Kasumi-1 (cell line): ENCODE data around the gene LRRK1.

ENCODE experiments used
- DNase-seq, 2 experiments: peaks; one replicate each; lab custom pipeline; 2025; lab: John Stamatoyannopoulos, UW

LRRK1 gene

DNA sequence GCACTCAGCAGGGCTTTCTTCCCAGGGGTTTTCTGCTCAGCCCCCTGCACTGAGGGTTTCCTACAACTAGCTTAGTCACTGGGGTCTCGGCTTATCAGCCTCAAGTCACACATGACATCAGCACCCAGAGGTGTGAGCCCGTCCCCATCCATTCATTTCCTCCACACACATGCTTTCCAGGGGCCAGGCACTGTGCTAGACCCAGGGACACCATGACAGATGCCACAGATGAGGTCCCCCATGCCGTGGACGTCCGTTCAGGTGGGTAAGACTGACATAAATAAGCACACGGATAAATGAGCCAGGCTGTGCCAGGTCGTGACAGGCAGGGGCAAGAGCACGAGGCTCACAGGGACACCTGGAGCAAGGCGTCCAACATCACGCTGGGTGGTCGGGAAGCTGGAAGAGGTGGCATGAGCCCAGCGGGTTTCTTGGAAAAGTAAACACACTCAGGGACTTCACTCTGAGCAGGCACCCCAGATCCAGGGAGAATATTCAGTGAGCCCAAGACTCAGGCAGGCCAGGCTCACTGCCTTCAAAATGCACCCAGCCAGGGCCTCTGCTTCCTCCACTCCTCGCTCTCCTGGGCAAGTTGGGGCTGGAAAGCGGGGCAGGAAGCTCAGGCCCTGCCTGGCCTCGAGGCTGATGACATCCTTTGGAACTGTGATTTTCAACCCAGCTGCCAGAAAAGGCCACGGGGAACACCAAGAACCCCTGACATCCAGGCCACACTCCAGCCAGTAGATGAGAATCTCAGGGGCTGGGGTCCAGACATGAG lies 193.4 kb downstream of the LRRK1 start:
- no peak for DNase-seq

DNA sequence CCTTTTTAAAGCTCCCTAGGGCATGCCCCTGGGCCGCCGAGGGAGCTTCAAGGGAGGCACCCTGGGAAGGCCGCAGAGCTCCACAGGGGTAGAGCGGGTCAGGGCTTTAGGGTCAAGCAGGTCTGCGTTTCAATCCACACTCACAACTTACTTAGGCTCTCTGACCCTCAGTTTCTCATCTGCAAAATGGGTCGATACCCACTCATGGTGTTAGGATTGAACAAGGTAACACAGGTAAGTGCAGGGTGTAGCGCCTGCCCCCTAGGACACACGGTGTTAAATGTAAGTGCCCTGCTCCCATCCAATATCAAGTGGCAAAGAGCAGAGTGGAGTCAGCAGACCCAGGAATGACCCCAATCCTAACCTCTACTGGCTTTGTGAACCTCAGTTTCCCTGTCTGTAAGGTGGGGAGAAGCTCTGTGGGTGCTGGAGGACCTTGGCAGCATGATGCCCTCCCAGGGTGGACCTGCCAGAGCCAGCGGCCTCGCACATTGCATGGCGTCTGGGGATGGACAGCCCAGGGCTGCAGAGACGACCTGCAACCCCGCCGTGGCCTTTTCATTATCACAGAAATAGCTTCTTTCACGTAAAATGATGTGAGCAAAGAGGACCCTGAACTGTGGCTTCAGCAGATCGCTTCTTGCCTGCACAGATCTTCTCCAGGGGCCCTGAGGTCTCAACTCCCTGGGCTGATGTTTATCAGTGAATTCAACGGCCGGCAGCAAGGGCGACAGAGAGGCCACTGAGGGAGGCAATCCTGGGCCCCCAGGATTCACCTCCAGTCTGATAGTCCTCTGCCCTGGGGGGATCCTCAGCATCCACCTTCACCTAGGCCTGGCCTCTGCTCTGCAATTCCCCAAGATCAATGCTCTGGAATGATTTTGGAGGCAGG lies 194.2 kb downstream of the LRRK1 start:
- no peak for DNase-seq

DNA sequence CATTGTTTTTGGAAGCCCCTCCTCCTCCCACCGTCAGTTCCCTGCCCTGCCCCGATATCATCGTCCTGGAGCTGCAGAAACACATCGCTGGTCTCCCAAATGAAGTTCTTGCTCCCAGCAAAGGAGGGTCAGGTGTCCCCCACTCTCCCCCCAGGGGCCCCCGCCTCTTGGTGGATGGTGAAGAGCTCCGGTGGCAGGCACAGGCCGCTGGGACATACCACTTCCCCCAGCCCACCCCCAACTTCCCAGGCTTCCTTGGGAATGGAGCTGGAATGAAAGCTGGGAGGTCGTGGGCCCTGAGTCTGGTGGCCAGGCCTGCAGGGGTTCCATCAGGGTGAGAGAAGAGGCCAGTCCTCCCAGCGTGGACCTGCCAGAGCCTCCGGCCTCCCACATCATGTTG lies 195.0 kb downstream of the LRRK1 start:
- DNase-seq = no peak

DNA sequence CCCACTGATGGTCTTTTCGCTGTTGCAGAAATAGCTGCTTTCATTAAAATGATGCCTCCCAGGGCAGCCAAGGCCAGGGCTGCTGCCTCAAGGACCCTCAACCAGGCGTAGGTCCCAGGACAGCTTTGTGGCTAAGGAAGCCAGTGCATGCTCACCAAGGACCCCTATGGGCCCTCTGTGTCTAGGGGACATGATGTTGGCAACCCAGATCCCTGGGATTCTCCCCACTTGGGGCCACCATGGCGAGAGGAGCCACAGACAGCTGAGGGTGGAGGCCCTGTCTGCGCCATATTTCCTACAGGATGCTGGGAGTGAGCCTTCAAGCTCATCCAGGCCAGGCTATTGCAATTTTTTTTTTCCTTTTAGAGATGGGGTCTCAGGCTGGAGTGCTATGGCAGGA lies 195.5 kb downstream of the LRRK1 start:
- DNase-seq = no peak

DNA sequence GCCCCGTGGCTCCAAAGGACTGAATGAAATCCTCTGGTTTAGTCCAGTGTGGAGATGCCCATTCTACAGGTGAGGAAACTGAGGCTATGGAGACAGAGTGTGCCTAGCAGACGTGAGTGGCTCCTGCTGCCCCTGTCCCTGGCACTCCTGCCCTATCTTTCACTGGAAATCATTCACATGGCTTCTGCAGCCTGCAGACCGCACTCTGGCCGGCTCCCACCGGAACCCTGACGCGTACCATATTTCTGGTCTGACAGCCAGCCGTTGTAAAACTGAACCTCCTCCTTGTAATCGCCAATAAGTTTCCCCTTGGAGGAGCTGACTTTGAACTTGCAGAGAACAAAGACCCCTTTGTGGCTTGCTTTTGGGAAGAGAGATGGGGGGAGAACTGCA lies 196.2 kb downstream of the LRRK1 start:
- DNase-seq = no peak

DNA sequence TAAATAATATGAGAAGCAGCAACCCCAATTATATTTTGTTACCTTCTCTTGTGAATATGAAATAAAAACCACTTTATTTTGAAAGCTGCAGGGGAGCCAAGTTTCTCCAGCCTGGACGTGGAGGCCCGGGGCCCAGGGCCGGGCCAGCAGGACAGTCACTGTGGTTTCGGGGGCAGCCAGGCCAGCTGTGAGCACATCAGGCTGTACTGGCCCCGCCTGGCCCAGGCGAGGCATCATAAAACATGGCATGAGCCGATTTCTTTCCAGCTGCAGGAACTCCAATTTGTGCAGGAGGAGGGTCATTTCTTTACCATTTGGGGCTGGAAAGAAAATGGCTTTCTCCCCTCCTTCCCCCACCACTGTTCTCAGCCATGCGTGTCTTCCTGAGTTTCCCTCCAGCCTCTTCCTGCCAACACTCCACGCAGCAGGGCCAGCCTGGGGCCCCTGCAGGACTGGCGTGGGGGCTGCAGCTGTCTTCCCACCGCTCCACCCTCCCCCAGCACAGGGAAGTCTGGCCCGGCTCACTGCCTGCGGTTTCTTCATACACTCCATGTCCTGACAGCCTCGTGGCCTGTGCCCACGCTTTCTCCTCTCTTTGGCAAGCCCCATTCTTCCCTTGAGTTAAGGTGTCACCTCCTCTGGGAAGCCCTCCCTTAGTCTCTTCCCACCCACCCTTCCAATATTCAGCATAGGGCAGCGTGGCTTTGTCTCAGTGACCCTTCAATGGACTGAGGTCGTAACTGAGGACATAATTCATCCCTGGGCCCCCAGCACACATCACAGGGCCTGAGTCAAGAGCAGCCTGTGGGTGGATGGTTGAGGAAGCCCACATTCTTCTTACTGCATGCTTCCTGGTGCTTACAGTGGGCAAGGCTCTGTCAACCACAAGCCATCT lies 196.9 kb downstream of the LRRK1 start:
- DNase-seq = peak; percentile 63 to 70

DNA sequence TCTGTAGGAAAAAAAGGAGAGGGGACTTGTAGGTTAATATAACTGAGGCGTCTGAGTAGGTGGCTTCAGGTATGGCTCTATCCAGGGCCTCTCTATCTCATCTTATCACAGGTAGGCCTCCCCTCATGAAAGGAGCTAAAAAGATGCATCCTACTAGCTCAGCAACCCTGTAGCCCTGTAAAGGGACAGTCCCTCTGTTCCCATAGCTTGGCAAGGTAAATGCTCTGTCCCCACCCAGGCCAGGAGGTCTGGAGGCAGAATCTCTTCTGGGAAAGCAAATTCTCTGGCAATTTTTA lies 197.5 kb downstream of the LRRK1 start:
- DNase-seq = no peak

DNA sequence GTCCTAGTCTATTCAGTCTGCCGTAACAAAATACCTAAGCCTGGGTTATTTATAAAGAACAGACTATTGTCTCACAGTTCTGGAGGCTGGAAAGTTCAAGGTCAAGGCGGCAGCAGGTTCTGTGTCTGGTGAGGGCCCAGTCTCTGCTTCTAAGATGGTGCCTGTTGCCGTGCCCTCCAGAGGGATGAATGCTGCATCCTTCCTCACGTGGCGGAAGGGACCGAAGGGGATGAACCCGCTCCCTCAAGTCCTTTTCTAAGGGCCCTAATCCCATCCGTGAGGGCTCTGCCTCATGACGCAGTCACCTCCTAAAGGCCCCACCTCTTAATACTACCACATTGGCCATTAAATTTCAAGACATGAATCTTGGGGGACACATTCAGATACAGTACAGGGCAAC lies 199.0 kb downstream of the LRRK1 start:
- DNase-seq = no peak

DNA sequence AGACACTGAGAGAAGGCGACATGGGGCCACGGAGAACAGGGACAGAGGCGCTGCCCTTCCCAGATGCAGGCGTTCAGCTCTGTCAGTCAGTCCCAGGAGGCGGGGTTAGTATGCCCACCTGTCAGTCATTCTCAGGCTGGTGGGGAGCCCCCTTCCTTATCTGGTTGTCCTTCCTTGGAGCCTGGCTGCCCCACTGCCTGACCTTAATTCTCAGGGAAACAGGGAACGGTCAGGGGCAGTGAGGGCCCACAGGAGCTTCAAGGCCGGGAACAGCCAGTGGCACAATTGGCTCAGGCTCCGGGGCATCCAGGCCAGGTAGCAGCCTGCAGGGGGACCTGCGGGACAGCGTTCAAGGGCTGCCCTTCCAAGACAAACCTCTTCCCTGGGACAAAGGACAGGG lies 199.5 kb downstream of the LRRK1 start:
- no peak for DNase-seq

DNA sequence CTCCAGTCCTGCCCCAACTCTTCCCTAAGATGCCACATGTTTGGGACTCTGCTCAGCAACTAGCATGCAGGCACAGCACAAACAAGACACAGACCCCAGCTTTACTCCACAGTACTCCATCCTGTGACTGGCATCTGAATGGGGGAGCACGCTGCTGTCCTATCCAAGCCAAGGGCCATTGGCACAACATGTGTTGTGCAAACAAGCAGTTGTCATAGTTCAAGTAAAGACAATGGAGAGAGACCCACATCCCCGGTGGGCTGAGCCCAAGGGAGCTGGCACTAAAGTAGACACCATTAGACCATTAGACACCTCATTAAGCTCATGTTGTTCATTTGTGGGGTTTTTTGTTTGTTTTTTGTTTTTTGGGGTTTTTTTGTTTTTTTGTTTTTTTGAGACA lies 200.0 kb downstream of the LRRK1 start:
- DNase-seq = no peak
